Ascending aorta (tissue), 2 donors: ENCODE data around the gene HFE. TPM values are rescaled to one million over a fixed set of nuclear protein-coding genes. Genes with fewer than 3 reads are reported as not detected.
"Not testable (repeated sequence)": the region's sequence is repeated elsewhere in the genome, so short reads cannot be mapped to it uniquely, and the experiment has no call there.

Experiments used
- DNase-seq, 2 donors: peaks; one replicate each; pipeline ENCODE4 v3.0.0-alpha.2; 2019; ENCODE audit warnings: low spot score in 2 of 2
- H3K27ac ChIP-seq, 2 donors: fragments of 200-600 bp; sonication (generic); one replicate each; pipeline ENCODE4 v1.5.1; 2016 to 2017; ENCODE audit warnings: mild to moderate bottlenecking in 1 of 2
- H3K27me3 ChIP-seq: fragments of 200-600 bp; sonication (generic); one replicate; pipeline ENCODE4 v1.5.1; 2017
- H3K36me3 ChIP-seq, 2 donors: fragments of 200-600 bp; sonication (generic); one replicate each; pipeline ENCODE4 v1.5.1; 2016
- H3K4me1 ChIP-seq, 2 donors: fragments of 200-600 bp; sonication (generic); one replicate each; pipeline ENCODE4 v1.5.1; 2016 to 2017; ENCODE audit warnings: mild to moderate bottlenecking in 1 of 2
- H3K4me3 ChIP-seq, 2 donors: fragments of 200-600 bp; sonication (generic); one replicate each; pipeline ENCODE4 v1.5.1; 2016 to 2017; ENCODE audit warnings: mild to moderate bottlenecking in 1 of 2
- H3K9me3 ChIP-seq, 2 donors: fragments of 200-600 bp; sonication (generic); one replicate each; pipeline ENCODE4 v1.5.1; 2016
- intact Hi-C: fragments of 100-400 bp; cut with DNase I; formaldehyde crosslinking; loops from one replicate; pipeline ENCODE4 v1.15.1; 2023
- total RNA-seq: library from RNA; depleted of rRNA; stranded (reverse); fragments of >200 nt; gene quantifications from one replicate; pipeline ENCODE4 v1.1.0, GENCODE V29; 2016
- TF ChIP-seq, protein P1 (sequence below), 3 experiments: fragments of 200-600 bp in 2 of 3; fragments of 450-650 bp in 1 of 3; sonication (generic) in 2 of 3; IDR thresholded peaks; one replicate each; pipeline ENCODE4 v1.5.1; 2016 to 2019; ENCODE audit warnings: antibody characterized with exemption in 3 of 3, mild to moderate bottlenecking in 1 of 3, moderate library complexity in 1 of 3

HFE gene
- total RNA-seq, 1 donor from 2014 or later, result 2.6 TPM

DNA sequence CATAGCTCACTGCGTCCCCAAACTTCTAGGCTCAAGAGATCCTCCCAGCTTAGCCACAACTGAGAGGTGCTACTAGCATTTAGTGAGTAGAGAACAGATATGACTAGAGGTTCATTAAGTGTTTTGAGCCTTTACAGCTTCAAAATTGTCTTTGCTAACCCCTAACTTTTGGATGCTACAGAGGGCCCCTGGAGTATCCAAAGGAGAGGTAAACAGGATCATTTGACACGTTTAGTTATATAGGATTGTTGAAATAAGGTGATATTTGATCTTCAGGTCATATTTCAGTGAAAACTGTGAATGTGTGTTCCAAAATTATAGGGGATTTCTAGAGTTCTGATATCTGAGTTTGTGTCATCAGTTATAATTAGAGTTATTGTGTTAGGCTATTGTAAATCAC lies 19.2 kb upstream of the HFE start:
- no peak overlapping the region for H3K27ac ChIP-seq
- H3K9me3 ChIP-seq, result no peaks in the 10 kb centered on the region
- no peak overlapping the region for H3K4me3 ChIP-seq
- no peaks in the 10 kb centered on the region for H3K36me3 ChIP-seq
- no peaks in the 10 kb centered on the region for H3K4me1 ChIP-seq
- TF ChIP-seq, protein P1, sequence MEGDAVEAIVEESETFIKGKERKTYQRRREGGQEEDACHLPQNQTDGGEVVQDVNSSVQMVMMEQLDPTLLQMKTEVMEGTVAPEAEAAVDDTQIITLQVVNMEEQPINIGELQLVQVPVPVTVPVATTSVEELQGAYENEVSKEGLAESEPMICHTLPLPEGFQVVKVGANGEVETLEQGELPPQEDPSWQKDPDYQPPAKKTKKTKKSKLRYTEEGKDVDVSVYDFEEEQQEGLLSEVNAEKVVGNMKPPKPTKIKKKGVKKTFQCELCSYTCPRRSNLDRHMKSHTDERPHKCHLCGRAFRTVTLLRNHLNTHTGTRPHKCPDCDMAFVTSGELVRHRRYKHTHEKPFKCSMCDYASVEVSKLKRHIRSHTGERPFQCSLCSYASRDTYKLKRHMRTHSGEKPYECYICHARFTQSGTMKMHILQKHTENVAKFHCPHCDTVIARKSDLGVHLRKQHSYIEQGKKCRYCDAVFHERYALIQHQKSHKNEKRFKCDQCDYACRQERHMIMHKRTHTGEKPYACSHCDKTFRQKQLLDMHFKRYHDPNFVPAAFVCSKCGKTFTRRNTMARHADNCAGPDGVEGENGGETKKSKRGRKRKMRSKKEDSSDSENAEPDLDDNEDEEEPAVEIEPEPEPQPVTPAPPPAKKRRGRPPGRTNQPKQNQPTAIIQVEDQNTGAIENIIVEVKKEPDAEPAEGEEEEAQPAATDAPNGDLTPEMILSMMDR (IDR thresholded peaks at IDR 0.05), result no peak
- no peak for DNase-seq
- intact Hi-C loops, result no loop called here
- no peaks in the 10 kb centered on the region for H3K27me3 ChIP-seq

DNA sequence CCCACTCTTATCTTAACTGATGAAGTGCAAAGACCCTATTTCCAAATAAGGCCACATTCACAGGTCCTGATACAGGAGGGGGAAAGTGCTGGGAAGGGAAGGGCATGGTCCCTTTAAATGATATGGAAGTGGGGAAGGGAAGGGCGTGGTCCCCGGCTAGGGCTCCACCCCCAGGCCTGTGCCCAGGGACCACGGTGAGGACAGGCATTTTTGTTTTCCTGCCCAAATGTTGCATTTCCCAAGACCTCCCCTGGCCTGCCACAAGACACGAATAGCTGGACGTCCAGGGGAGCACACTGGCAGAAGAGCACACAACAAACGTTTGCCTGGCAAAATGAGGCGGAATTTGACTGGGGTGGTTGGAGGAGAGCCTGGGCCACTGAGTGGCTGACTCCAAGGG lies 16.1 kb upstream of the HFE start:
- DNase-seq, result no peak
- TF ChIP-seq, protein P1 (IDR thresholded peaks at IDR 0.05), result no peak
- Histone ChIP-seq H3K9me3 (no peaks in the 10 kb centered on the region), H3K27me3 (no peaks in the 10 kb centered on the region), H3K36me3 (no peaks in the 10 kb centered on the region), H3K27ac (no peak overlapping the region), H3K4me3 (no peak overlapping the region), H3K4me1 (no peaks in the 10 kb centered on the region)
- intact Hi-C loops, result no loop called here

DNA sequence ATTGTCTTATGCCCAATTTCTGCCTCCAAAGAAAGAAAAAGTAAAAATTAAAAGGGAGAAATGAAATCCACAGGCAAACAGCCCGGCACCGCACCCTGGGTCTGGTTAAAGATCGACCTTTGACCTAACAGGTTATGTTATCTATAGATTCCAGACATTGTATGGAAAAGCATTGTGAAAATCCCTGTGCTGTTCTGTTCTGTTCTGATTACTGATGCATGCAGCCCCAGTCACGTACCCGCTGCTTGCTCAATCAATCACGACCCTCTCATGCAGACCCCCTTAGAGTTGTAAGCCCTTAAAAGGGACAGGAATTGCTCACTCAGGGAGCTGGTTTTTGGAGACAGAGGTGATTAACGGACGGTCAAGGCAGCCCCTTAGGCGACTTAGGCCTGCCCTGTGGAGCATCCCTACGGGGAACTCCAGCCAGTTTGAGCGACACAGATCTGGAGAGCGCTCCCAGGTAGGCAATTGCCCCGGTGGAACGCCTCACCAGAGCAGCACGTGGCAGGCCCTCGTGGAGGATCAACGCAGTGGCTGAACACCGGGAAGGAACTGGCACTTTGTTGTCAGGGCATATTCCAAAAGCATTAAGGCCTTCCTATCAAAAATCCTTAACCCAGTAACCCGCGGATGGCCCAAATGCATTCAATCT lies 12.0 kb upstream of the HFE start:
- DNase-seq, result no peak
- H3K9me3 ChIP-seq, result no peaks in the 10 kb centered on the region
- H3K4me3 ChIP-seq, result no peak overlapping the region
- H3K27me3 ChIP-seq, result no peaks in the 10 kb centered on the region
- H3K36me3 ChIP-seq, result no peaks in the 10 kb centered on the region
- H3K4me1 ChIP-seq, result no peaks in the 10 kb centered on the region
- intact Hi-C loops, result no loop called here
- H3K27ac ChIP-seq, result no peak overlapping the region
- TF ChIP-seq, protein P1 (IDR thresholded peaks at IDR 0.05), result no peak

DNA sequence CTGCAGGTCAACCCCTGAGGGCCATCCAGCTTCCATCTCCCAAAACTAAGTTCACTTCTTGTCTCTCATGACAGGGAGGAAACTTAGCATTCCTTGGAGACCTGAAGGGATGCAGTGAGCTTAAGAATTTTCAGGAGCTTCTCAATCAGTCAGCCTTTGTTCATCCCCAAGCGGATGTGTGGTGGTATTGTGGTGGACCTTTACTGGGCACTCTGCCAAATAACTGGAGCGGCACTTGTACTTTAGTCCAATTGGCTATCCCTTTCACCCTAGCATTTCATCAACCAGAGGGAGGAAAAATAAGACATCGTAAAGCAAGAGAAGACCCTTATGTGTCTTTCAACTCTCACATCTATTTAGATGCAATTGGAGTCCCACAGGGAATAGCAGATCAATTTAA lies 9.2 kb upstream of the HFE start:
- H3K4me3 ChIP-seq, DNase-seq, H3K4me1 ChIP-seq, H3K27me3 ChIP-seq, H3K36me3 ChIP-seq, H3K27ac ChIP-seq, H3K9me3 ChIP-seq, intact Hi-C loops: not testable (repeated sequence)

DNA sequence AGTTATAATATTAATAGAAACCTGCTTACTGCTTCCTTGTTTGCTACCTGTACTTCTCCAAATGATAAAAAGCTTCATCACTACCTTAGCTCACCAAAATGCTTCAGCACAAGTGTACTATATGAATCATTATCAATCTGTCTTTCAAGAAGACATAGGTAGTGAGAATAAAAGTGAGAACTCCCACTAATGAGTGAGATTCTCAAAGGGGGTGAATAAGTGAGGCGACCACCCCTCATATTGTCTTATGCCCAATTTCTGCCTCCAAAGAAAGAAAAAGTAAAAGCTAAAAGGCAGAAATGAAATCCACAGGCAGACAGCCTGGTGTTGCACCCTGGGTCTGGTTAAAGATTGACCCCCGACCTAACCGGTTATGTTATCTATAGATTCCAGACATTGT lies 6.1 kb upstream of the HFE start:
- DNase-seq, H3K27ac ChIP-seq, H3K27me3 ChIP-seq, H3K4me1 ChIP-seq, H3K9me3 ChIP-seq, intact Hi-C loops, H3K36me3 ChIP-seq, H3K4me3 ChIP-seq: not testable (repeated sequence)

DNA sequence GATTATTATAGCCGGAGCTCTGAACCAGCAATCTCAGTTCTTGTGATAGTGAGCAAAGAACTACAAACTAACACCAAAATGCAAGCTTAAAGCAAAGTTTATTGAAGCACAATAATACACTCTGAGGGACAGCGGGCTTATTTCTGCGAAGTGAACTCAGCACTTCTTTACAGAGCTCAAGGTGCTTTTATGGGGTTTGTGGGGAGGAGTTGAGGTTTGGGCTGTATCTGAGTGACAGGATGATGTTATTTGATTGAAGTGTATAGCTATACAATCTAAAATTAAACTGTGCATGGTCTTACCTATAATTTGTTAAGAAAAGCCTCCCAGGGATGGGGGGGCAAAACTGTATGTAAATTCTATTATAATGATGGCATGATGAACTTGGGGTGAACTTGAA lies 1.0 kb upstream of the HFE start:
- intact Hi-C loops, result no loop called here
- TF ChIP-seq, protein P1 (IDR thresholded peaks at IDR 0.05), result no peak

DNA sequence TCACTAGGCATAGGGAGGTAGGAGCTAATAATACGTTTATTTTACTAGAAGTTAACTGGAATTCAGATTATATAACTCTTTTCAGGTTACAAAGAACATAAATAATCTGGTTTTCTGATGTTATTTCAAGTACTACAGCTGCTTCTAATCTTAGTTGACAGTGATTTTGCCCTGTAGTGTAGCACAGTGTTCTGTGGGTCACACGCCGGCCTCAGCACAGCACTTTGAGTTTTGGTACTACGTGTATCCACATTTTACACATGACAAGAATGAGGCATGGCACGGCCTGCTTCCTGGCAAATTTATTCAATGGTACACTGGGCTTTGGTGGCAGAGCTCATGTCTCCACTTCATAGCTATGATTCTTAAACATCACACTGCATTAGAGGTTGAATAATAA lies 1.1 kb downstream of the HFE start:
- H3K4me1 ChIP-seq, result peaks cover 6 to 9% of the 10 kb centered on the region in 2 donors
- TF ChIP-seq, protein P1 (IDR thresholded peaks at IDR 0.05), result no peak
- peak overlapping the region; percentile 86 to 89 for H3K27ac ChIP-seq
- DNase-seq, result no peak
- peak overlapping the region; percentile 65 to 82 for H3K4me3 ChIP-seq
- intact Hi-C loops, result no loop called here
- no peaks in the 10 kb centered on the region for H3K9me3 ChIP-seq
- H3K27me3 ChIP-seq, result no peaks in the 10 kb centered on the region
- H3K36me3 ChIP-seq, result no peaks in the 10 kb centered on the region

More for the DNA sequence above, 1.0 kb upstream of the HFE start:
- no peak overlapping the region for H3K27ac ChIP-seq
- H3K4me3 ChIP-seq, result no peak overlapping the region
- no peak for DNase-seq
- H3K9me3 ChIP-seq, result no peaks in the 10 kb centered on the region
- H3K36me3 ChIP-seq, result no peaks in the 10 kb centered on the region
- H3K4me1 ChIP-seq, result peaks cover 6 to 9% of the 10 kb centered on the region in 2 donors
- H3K27me3 ChIP-seq, result no peaks in the 10 kb centered on the region
